Measurements from ENCODE around the gene RCL1.

DNA sequence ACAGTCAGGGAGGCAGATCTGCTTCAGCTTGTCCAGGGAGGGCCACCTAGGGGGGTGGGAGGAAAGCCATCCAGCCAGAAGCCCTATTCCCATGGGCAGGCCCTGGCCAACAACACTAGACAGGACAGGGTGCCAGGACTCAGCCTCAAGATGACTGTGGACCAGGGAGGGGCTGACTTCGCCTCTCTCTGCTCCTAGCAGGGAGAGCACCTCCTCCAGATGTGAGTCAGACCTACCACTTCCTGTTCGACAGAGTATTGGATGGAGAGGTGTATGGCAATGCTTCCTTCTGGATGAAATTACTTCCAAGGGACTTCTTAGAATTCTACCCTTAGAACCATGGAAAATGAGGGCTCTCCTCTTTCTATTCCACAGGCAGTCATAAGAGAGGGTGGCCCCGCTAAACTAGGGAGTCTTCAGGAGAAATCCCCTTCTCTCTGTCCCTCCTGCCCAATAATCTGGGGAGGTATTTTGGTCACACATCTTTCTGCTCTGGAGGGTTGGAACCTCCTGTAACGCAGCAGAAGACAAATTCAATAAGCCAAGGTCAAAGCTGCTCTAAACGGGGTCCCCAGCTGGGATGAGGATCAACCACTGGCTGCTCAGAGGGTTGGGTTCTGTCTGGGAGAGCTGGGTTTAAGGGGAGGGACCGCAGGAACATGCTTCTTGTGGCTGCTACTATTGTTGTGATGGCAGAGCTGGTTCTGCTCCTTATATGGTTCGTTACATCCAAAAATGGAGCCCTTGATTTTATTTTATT is 23.2 kb upstream of the RCL1 start:
- TF ChIP-seq EZH2 (IDR thresholded peaks at IDR 0.05; ENCODE audit: borderline replicate concordance, insufficient read depth, low read depth, low read length, poor library complexity, severe bottlenecking): no peak
- TF ChIP-seq, protein P1, sequence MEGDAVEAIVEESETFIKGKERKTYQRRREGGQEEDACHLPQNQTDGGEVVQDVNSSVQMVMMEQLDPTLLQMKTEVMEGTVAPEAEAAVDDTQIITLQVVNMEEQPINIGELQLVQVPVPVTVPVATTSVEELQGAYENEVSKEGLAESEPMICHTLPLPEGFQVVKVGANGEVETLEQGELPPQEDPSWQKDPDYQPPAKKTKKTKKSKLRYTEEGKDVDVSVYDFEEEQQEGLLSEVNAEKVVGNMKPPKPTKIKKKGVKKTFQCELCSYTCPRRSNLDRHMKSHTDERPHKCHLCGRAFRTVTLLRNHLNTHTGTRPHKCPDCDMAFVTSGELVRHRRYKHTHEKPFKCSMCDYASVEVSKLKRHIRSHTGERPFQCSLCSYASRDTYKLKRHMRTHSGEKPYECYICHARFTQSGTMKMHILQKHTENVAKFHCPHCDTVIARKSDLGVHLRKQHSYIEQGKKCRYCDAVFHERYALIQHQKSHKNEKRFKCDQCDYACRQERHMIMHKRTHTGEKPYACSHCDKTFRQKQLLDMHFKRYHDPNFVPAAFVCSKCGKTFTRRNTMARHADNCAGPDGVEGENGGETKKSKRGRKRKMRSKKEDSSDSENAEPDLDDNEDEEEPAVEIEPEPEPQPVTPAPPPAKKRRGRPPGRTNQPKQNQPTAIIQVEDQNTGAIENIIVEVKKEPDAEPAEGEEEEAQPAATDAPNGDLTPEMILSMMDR (IDR thresholded peaks at IDR 0.05): no peak

Data from B cell (primary cell).